Smooth muscle cell (in vitro differentiated cells): ENCODE data around the gene KLHL9. TPM values are rescaled to one million over a fixed set of nuclear protein-coding genes. Genes with fewer than 3 reads are reported as not detected.

Experiments used
- DNase-seq: peaks from one replicate; lab custom pipeline; 2025; ENCODE audit not compliant: unreplicated experiment; lab: John Stamatoyannopoulos, UW
- H2AFZ ChIP-seq: fragments of 200-600 bp; sonication (generic); 2 replicates; pipeline ENCODE4 v1.6.0; 2016; ENCODE audit warnings: antibody characterized with exemption, low read depth, mild to moderate bottlenecking
- H3F3A ChIP-seq: fragments of 200-600 bp; sonication (generic); 2 replicates; pipeline ENCODE4 v1.6.0; 2017; ENCODE audit warnings: antibody characterized with exemption, low read depth
- H3K27ac ChIP-seq: fragments of 200-600 bp; sonication (generic); 2 replicates; pipeline ENCODE4 v1.5.1; 2016; ENCODE audit warnings: low read depth, mild to moderate bottlenecking
- H3K27me3 ChIP-seq: fragments of 200-600 bp; sonication (generic); 2 replicates; pipeline ENCODE4 v1.6.1; 2016; ENCODE audit warnings: low read depth, mild to moderate bottlenecking
- H3K36me3 ChIP-seq: fragments of 200-600 bp; sonication (generic); 2 replicates; pipeline ENCODE4 v1.5.1; 2016; ENCODE audit warnings: low read depth
- H3K4me1 ChIP-seq: fragments of 200-600 bp; sonication (generic); 2 replicates; pipeline ENCODE4 v1.5.1; 2016; ENCODE audit warnings: low read depth
- H3K4me2 ChIP-seq: fragments of 200-600 bp; sonication (generic); 2 replicates; pipeline ENCODE4 v1.6.0; 2016; ENCODE audit warnings: mild to moderate bottlenecking
- H3K4me3 ChIP-seq: fragments of 200-600 bp; sonication (generic); 2 replicates; pipeline ENCODE4 v1.5.1; 2016; ENCODE audit warnings: mild to moderate bottlenecking
- H3K79me2 ChIP-seq: fragments of 200-600 bp; sonication (generic); 2 replicates; pipeline ENCODE4 v1.6.0; 2016; ENCODE audit warnings: low read depth, mild to moderate bottlenecking
- H3K9ac ChIP-seq: fragments of 200-600 bp; sonication (generic); 2 replicates; pipeline ENCODE4 v1.6.0; 2016; ENCODE audit warnings: low read depth
- H3K9me3 ChIP-seq: fragments of 200-600 bp; sonication (generic); replicated peaks from 2 replicates; pipeline ENCODE4 v1.5.1; 2016; ENCODE audit warnings: low read depth
- H4K20me1 ChIP-seq: fragments of 200-600 bp; sonication (generic); 2 replicates; pipeline ENCODE4 v1.6.0; 2016; ENCODE audit warnings: low read depth
- CTCF ChIP-seq: fragments of 200-600 bp; sonication (generic); IDR thresholded peaks from 2 replicates; pipeline ENCODE4 v1.5.1; 2017; ENCODE audit warnings: borderline replicate concordance, mild to moderate bottlenecking, antibody characterized with exemption; ENCODE audit not compliant: insufficient read depth, poor library complexity, severe bottlenecking
- WGBS: methylation state at CpG from one replicate; pipeline ENCODE4 v1.1.7; 2016; ENCODE audit warnings: low lambda C conversion rate; 5-methylcytosine and 5-hydroxymethylcytosine counted together
- polyA plus RNA-seq: library from polyadenylated mRNA; unstranded; fragments of >200 nt; fragmentation: Nextera tagmentation; extraction: Ambion mirVana; gene quantifications from 2 replicates; pipeline ENCODE4 v1.2.1, GENCODE V29; 2016
- total RNA-seq: library from RNA; depleted of rRNA; stranded (reverse); fragments of >200 nt; gene quantifications from 2 replicates; pipeline ENCODE4 v1.2.3, GENCODE V29; 2014

Gene KLHL9
- total and polyA plus RNA-seq, 2 experiments from 2014 or later: 17.4 to 37.1 TPM

- Histone ChIP-seq H3K4me1 (no peaks in the 10 kb centered on the region), H3K79me2 (no peaks in the 10 kb centered on the region), H3K9me3 (no peaks in the 10 kb centered on the region), H3K4me3 (no peak overlapping the region), H3K4me2 (no peak overlapping the region), H3K27ac (no peak overlapping the region), H3K9ac (no peak overlapping the region), H2AFZ (no peak overlapping the region), H4K20me1 (no peaks in the 10 kb centered on the region), H3F3A (no peaks in the 10 kb centered on the region), H3K36me3 (no peaks in the 10 kb centered on the region), H3K27me3 (peaks cover 20% of the 10 kb centered on the region)
- no peak for DNase-seq
- WGBS: 86% methylated on average over 3 of the region's 3 CpGs
- no peak for TF ChIP-seq CTCF
These were observed 47.9 kb downstream of the KLHL9 start for GRCh38 chr9:21287280-21287679.

GRCh38 chr9:21286659-21287058, 48.5 kb downstream of the KLHL9 start:
- Histone ChIP-seq H2AFZ (no peak overlapping the region), H3K4me2 (no peak overlapping the region), H3F3A (no peaks in the 10 kb centered on the region), H3K4me1 (no peaks in the 10 kb centered on the region), H3K27me3 (peaks cover 25% of the 10 kb centered on the region), H3K9me3 (no peaks in the 10 kb centered on the region), H3K27ac (no peak overlapping the region), H3K79me2 (no peaks in the 10 kb centered on the region), H3K36me3 (no peaks in the 10 kb centered on the region), H3K9ac (no peak overlapping the region), H4K20me1 (no peaks in the 10 kb centered on the region), H3K4me3 (no peak overlapping the region)
- 83% methylated on average over 5 of the region's 5 CpGs for WGBS
- DNase-seq: no peak
- no peak for TF ChIP-seq CTCF

GRCh38 chr9:21286099-21286498, 49.1 kb downstream of the KLHL9 start:
- H2AFZ ChIP-seq: no peak overlapping the region
- H3F3A ChIP-seq: no peaks in the 10 kb centered on the region
- no peak overlapping the region for H3K27ac ChIP-seq
- H3K9ac ChIP-seq: no peak overlapping the region
- DNase-seq: no peak
- H3K79me2 ChIP-seq: no peaks in the 10 kb centered on the region
- H3K9me3 ChIP-seq: no peaks in the 10 kb centered on the region
- no peaks in the 10 kb centered on the region for H3K4me1 ChIP-seq
- no peak overlapping the region for H3K4me2 ChIP-seq
- no peaks in the 10 kb centered on the region for H3K36me3 ChIP-seq
- H4K20me1 ChIP-seq: no peaks in the 10 kb centered on the region
- H3K27me3 ChIP-seq: peaks cover 31% of the 10 kb centered on the region
- TF ChIP-seq CTCF: no peak
- no peak overlapping the region for H3K4me3 ChIP-seq
- WGBS: 93% methylated on average over 5 of the region's 5 CpGs

- Histone ChIP-seq H3K4me3 (no peak overlapping the region), H3K9me3 (no peaks in the 10 kb centered on the region), H3K79me2 (no peaks in the 10 kb centered on the region), H4K20me1 (no peaks in the 10 kb centered on the region), H3F3A (no peaks in the 10 kb centered on the region), H3K4me1 (no peaks in the 10 kb centered on the region), H2AFZ (no peak overlapping the region), H3K9ac (no peak overlapping the region), H3K4me2 (no peak overlapping the region), H3K27me3 (peaks cover 72% of the 10 kb centered on the region), H3K36me3 (no peaks in the 10 kb centered on the region), H3K27ac (no peak overlapping the region)
- TF ChIP-seq CTCF: no peak
- DNase-seq: no peak
- 90% methylated on average over 2 of the region's 2 CpGs for WGBS
These were observed 53.9 kb downstream of the KLHL9 start for GRCh38 chr9:21281275-21281674.
